Bronchial epithelial cell (primary cell): ENCODE data around the gene C3orf22. TPM values are rescaled to one million over a fixed set of nuclear protein-coding genes. Genes with fewer than 3 reads are reported as not detected.
"Not testable (repeated sequence)": the region's sequence is repeated elsewhere in the genome, so short reads cannot be mapped to it uniquely, and the experiment has no call there.

ENCODE experiments used
- DNase-seq: peaks from one replicate; pipeline ENCODE4 v3.0.0-alpha.2; 2010; ENCODE audit warnings: low read depth
- FAIRE-seq: peaks from 2 replicates; lab custom pipeline; 2011; peaks lifted over from hg19 to GRCh38; lab: Jason Lieb, UNC
- H3K27me3 ChIP-seq: 2 replicates; pipeline ENCODE4 v1.5.1; 2011; ENCODE audit warnings: low read length; ENCODE audit not compliant: control insufficient read depth, insufficient read depth
- H3K36me3 ChIP-seq: 2 replicates; pipeline ENCODE4 v1.5.1; 2011; ENCODE audit warnings: low read length; ENCODE audit not compliant: control insufficient read depth, insufficient read depth
- H3K4me3 ChIP-seq: 2 replicates; pipeline ENCODE4 v1.5.1; 2011; ENCODE audit warnings: mild to moderate bottlenecking, low read depth, low read length, control low read depth
- CTCF ChIP-seq: IDR thresholded peaks from 2 replicates; pipeline ENCODE4 v1.5.1; 2011; ENCODE audit warnings: mild to moderate bottlenecking, moderate library complexity, low read length, control low read depth, inconsistent platforms; ENCODE audit not compliant: insufficient read depth, severe bottlenecking
- total RNA-seq: library from RNA; depleted of rRNA; stranded (reverse); fragments of >200 nt; gene quantifications from 2 replicates; pipeline ENCODE4 v1.2.1, GENCODE V29; 2014

The C3orf22 gene
- total RNA-seq, 1 donor from 2014 or later: not detected

- H3K27me3 ChIP-seq: peaks cover 12% of the 10 kb centered on the region
- H3K36me3 ChIP-seq: no peaks in the 10 kb centered on the region
- DNase-seq: no peak
- TF ChIP-seq CTCF: no peak
- no peak for FAIRE-seq
- H3K4me3 ChIP-seq: no peak overlapping the region
Measured at GRCh38 chr3:126538316-126538715, 20.4 kb downstream of the C3orf22 start.

- H3K36me3 ChIP-seq: no peaks in the 10 kb centered on the region
- H3K4me3 ChIP-seq: no peak overlapping the region
- DNase-seq: no peak
- no peak for FAIRE-seq
- TF ChIP-seq CTCF: no peak
- peaks cover 13% of the 10 kb centered on the region for H3K27me3 ChIP-seq
Measured at GRCh38 chr3:126537730-126538281, 20.9 kb downstream of the C3orf22 start.

- H3K4me3 ChIP-seq: no peak overlapping the region
- no peak for TF ChIP-seq CTCF
- FAIRE-seq (no peak), DNase-seq (no peak)
- H3K27me3 ChIP-seq: peaks cover 15% of the 10 kb centered on the region
- no peaks in the 10 kb centered on the region for H3K36me3 ChIP-seq
Measured at GRCh38 chr3:126537116-126537729, 21.5 kb downstream of the C3orf22 start.

DNA sequence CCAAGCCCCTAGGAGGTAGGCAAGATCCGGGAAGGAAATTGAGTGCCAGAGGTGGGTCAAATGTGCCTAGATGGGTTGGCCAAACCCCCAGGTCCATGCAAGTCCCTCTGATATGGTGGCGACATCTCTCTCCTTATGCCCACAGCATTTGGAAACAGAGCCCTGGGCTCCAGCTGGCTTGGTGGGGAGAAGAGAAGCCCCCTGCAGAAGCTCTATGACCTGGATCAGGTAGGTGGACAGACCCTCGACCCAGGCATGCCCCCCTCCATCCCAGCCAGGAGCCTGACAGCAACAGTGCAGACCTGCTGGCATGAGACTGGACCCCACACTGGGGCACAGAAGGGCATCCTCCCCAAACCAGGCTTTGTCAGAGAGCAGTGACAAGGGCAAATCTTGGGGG is 22.6 kb downstream of the C3orf22 start:
- FAIRE-seq (no peak), DNase-seq (no peak)
- no peaks in the 10 kb centered on the region for H3K36me3 ChIP-seq
- TF ChIP-seq CTCF: no peak
- H3K4me3 ChIP-seq: no peak overlapping the region
- H3K27me3 ChIP-seq: peaks cover 10% of the 10 kb centered on the region

GRCh38 chr3:126535636-126536035 is 23.1 kb downstream of the C3orf22 start:
- TF ChIP-seq CTCF: no peak
- FAIRE-seq (no peak), DNase-seq (no peak)
- Histone ChIP-seq H3K36me3 (no peaks in the 10 kb centered on the region), H3K27me3 (peaks cover 10% of the 10 kb centered on the region), H3K4me3 (no peak overlapping the region)

DNA sequence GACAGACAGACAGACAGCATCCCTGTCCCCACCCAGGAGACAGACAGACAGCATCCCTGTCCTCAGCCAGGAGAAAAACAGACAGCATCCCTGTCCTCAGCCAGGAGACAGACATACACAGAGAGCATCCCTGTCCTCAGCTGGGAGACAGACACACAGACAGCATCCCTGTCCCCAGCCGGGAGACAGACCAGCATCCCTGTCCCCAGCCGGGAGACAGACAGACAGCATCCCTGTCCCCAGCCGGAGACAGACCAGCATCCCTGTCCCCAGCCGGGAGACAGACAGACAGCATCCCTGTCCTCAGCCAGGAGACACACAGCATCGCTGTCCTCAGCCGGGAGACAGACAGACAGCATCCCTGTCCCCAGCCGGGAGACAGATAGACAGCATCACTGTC is 24.0 kb downstream of the C3orf22 start:
- not testable (repeated sequence) for H3K36me3 ChIP-seq, H3K4me3 ChIP-seq, DNase-seq
- H3K27me3 ChIP-seq: peaks cover 10% of the 10 kb centered on the region
- peak; percentile 90 for FAIRE-seq
